SK-N-MC (cell line): ENCODE results near the gene CD177.
"Not testable (repeated sequence)": the region's sequence is repeated elsewhere in the genome, so short reads cannot be mapped to it uniquely, and the experiment has no call there.

Experiments used
- EZH2 ChIP-seq: fragments of 200-600 bp; sonication (generic); IDR thresholded peaks from one replicate; pipeline ENCODE4 v1.6.1; 2017; ENCODE audit warnings: antibody characterized with exemption
- POLR2AphosphoS5 ChIP-seq: IDR thresholded peaks from 2 replicates; pipeline ENCODE4 v1.6.1; 2012; ENCODE audit warnings: mild to moderate bottlenecking, low read depth, low read length, borderline replicate concordance

GRCh38 chr19:43391552-43391935 is 38.1 kb downstream of the CD177 start:
- TF ChIP-seq EZH2, POLR2AphosphoS5: not testable (repeated sequence)
